DMS153 treated with DMSO at 0.1 percent for 48 hours (cell line): ENCODE measurements around the gene PLAC1.

ENCODE experiments used
- DNase-seq: peaks from one replicate; lab custom pipeline; 2025; ENCODE audit not compliant: unreplicated experiment; lab: John Stamatoyannopoulos, UW

Gene PLAC1

DNA sequence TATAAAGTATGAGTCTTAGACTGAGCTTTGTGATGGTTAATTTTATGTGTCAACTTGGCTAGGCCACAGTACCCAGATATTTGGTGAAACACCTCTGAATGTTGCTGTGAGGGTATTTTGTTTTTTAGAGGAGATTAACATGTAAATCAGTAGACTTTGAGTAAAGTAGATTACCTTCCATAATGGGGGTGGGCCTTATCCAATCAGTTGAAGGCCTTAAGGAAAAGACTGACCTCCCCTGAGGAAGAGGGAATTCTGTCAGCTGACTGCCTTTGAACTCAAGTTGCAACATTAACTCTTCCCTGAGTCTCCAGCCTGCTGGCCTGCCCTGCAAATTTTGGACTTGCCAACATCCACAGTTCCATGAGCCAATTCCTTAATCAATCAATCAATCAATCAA lies 66.0 kb downstream of the PLAC1 start:
- DNase-seq: no peak

- DNase-seq: no peak
Observed at GRCh38 chrX:134591502-134591901, 66.8 kb downstream of the PLAC1 start.

DNA sequence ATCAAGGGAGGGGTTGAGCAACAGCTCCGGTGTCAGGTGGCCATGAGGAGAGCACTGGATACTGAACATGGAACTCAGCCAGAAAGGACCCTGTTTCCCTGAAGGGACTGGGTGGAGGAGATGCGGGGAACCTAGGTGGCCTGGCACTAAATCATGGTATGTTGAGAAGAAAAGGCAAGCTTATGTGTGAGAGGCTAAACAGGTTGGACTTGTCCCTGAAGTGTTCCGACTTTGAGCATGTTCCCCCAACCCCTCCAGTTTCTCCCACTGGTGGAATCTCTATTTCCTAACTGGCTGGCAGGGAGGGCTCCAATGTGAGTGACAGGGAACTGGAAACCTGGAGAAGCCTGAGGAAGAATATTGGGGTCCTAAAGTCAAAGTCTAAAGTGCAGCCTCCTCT lies 69.5 kb downstream of the PLAC1 start:
- no peak for DNase-seq

- no peak for DNase-seq
Observed at GRCh38 chrX:134580907-134581306, 77.4 kb downstream of the PLAC1 start.

DNA sequence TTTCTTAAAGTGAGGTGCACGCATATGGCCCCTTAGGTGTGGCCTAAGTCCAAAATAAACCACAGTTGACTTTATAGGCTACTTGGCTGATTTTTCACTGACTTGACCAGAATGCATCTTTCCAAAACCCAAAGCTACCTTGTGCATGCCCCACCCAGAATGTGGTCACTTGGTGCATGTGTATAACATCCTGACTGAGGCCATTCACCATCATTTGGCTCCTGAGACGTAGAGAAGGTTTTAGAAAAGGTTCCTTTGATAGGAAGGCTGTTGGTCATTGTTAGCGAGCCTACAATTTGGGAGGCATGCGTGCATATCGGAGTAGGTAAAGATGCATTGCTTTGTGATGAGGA lies 84.6 kb downstream of the PLAC1 start:
- DNase-seq: no peak

DNA sequence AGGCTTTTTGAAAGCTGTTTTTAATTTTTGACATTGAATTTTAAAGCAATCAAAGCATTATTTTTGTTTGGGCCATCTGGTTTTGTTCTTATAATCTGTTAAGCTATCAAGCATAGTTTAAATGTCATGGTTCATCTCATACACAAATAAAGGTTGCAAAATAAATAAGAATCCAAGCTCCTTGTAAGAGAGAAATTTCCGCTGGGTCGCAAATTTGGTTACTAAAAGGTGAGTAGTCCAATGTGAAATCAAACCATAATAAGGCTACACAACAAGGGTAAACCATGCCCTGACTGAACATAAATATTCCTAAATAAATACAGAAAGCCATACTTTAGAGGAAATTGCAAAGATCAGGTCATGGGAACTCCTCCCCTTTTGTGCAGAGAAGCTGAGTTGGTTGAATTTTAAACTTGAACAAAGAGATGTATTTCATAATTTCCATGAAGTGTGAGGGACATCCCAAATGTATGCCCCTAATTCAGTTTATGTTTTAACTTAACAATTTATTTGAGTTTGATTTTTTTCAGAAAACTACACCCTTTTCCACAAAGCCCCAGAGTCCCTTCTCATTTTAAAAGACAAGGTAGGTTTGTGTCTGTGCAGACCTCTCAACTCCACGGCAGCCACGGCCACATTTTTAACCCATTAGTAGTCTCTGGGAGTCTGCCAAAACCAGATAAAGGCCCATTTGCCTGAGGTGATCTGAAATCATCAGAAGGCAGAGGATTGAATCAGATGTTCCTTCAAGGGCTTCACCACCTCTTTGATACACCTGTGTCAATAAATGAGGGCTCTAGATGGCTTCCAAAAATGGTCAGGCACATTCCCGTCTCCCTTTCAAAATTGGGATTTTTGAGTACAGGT lies 85.2 kb downstream of the PLAC1 start:
- no peak for DNase-seq

DNA sequence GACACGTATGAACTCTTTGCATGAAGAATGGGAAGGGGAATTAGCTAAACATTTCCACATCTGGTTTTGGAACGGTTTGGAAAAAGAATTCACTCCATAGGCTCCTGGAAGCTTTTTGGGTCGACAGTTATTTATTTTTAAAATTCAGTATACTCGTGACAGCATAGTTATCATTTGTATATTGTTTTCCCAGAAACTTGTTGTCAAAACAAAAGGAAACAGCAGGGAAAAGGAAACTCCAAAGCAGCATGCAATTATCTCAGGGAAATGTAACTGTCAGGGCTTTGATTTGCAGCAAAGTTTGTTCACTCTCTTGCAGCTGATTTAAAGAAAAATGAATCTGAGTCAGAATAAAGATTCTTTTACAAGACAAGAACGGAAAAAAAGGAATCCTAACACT lies 86.5 kb downstream of the PLAC1 start:
- no peak for DNase-seq

DNA sequence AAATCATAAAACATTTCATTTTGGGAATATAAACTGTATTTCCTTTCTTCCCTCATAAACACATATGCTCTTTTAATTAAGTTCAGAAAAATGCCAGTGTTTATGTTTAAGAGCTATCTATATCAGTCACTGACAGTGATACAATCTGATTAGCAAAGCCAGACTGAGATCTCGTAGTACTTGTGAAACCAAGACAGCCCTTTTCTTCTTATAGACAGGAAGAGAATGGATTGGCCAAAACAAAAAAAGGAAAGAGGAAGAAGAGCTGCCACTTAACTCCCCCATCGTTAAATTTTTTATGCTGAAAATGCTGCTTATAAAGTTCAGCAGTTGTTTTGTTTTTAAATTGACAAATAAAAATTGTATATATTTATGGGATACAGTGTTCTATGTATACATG lies 87.4 kb downstream of the PLAC1 start:
- no peak for DNase-seq

DNA sequence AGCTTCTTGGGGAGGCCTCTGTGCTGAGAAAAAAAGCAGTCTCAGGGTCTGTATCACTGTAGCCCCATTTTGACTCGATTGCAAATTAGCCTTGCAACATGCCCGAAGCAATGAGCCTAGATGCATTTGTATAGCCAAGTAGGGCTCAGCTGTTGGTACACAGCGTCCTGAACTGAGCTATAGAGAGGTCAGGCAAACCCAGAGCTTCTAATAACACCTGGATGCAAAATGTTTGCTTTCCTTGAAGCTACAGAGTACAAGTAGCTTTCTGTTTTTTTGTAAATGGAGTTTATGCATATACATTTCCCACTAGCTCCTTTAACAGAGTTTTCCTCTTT lies 87.8 kb downstream of the PLAC1 start:
- no peak for DNase-seq

GRCh38 chrX:134569306-134569705 lies 89.0 kb downstream of the PLAC1 start:
- no peak for DNase-seq

- DNase-seq: no peak
Observed at GRCh38 chrX:134568285-134569016, 89.8 kb downstream of the PLAC1 start.

DNA sequence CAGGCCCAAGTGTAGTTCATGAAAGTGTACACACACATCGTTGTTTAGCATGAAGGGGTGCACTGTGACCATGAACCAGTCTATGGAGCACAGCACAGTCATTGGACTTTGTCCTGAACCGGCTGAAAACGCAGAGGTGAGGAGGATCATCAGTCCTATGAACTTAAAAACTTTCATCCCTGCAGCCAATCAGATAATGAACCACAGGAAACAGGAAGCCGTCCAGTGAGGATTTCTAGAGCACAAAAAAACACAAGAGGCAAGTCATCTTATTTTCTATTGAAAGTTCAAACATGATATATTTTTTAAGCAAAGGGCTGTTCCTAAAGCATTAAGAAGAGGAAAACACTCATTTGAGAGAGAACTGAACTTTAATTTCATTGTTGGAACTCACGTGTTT lies 91.8 kb downstream of the PLAC1 start:
- no peak for DNase-seq

- DNase-seq: no peak
Observed at GRCh38 chrX:134562002-134562401, 96.3 kb downstream of the PLAC1 start.

DNA sequence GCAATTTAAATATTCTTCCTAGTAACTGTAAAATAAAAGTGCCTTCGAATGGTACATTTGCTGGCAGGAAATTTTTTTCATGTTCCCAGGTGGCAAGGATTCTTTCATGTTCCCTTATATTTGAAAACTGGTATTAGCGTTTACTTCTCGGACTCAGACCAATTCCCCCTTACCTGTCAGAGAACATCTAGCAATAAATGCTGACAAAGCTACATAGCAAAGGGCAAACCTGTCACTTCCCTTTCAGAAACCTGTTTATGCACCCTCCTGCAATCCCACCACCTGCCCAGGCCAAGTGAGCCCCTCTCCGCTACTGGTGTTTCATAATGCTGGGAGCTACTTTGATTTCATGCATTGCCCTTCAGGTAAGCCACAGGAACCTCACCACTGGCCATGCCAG lies 100.1 kb downstream of the PLAC1 start:
- DNase-seq: no peak

- no peak for DNase-seq
Observed at GRCh38 chrX:134554291-134554690, 104.0 kb downstream of the PLAC1 start.

GRCh38 chrX:134552351-134552750 lies 105.9 kb downstream of the PLAC1 start:
- no peak for DNase-seq

DNA sequence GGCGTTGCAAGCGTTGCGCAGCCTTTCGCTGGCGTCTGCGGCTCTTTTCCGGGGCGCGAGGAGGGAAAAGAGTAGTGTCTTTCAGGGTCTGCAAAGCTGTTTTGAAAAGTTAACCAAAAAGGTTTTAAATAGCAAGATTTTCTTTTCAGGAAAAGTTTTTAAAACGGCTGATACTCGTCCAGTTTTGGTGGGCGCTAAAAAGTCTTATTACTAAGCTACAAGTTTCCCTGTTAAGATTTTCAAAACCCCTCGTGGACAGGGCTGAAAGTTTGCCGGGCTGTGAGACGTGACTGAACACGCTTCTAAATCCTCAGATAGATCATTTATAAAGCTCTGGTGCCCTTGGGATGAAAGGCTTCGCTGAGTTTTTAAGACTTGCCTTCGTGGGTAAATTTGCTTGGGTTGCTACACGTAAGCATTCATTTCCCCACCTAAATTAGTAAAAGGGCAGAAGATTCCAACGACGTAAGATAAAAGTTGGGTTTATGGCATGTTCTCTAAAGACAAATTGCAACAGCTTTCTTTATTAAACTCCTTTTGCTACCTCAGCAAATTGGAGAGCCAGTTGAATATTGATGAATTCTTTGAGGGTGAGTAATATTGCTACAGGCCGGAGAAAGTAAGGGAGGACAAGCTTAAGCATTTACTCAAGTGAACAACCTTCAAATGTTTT lies 106.8 kb downstream of the PLAC1 start:
- no peak for DNase-seq

DNA sequence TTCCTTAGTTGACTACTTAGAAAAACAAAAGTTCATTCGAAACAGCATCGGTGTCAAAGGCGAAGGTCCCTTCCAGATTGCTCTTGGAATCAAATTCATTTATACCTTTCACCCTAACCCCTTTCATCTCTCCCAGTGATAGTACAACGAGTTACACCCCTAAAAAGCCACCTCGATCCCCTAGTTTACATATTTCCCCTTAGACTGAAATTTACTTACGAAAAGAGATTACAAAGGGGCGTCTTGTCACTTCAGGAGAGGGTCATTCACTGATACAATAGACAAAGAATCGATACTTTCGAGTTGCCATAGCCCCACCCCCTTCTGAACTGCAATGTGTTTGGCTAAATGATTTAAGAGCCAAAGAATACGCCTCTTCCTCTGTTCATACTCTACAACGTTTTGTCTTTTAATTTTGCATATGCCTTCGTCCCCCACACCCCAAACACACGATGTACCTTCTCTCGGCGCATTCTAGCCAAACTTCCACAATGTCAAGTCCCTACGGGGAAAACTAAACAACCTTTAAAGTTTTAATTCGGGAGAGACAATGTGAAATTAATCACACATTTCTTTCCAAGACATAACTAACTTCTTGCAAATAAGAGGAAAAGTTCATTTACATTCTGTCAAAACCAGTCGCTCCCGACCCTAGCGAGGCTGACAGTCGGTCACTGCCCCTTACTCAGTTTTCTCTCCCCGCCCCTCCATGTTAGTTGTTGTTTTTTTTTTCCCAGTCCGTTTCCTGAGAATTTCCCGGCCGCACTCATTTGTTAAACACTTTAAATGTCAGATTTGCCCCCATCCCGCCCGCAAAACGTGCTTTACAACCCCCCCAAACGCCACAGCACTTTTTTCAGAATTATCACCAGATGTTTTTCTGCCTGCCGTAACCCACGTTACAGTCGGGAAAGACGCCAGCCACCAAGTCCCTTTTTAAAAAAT lies 109.7 kb downstream of the PLAC1 start:
- DNase-seq: no peak

GRCh38 chrX:134547047-134547679 lies 111.1 kb downstream of the PLAC1 start:
- DNase-seq: no peak

DNA sequence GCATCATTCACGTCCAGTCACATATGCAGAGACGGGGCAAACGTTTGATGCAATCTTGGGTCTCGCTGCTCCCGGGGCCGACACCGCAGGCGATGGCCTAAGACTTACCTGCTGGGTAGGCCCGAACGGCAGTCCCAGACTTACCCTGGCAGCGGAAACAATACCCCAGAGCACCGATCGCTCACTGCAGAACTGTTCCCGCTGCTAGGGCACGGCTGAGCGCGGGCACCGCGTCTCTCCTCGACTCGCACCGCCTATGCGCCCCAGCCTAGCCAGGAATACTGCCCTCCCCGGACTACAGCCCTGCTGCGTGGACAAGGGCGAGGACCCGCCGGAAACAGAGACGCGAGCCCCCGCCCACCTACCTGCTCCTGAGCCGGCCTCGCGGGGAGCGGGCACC lies 112.1 kb downstream of the PLAC1 start:
- DNase-seq: no peak

- no peak for DNase-seq
Observed at GRCh38 chrX:134545510-134545909, 112.8 kb downstream of the PLAC1 start.
